HG03139 (cell line): ENCODE data around the gene COG5.

ENCODE experiments used
- ATAC-seq: cut with Tn5 transposase; IDR thresholded peaks from one replicate; pipeline ENCODE4 v1.9.1; 2021; ENCODE audit not compliant: unreplicated experiment

Gene COG5

GRCh38 chr7:107506674-107507339, 56.9 kb downstream of the COG5 start:
- no peak for ATAC-seq

GRCh38 chr7:107505997-107506673, 57.6 kb downstream of the COG5 start:
- ATAC-seq, result no peak

- ATAC-seq, result no peak
These were observed 58.4 kb downstream of the COG5 start for GRCh38 chr7:107505362-107505761.

GRCh38 chr7:107503687-107504086, 60.0 kb downstream of the COG5 start:
- no peak for ATAC-seq

- no peak for ATAC-seq
These were observed 60.9 kb downstream of the COG5 start for GRCh38 chr7:107502797-107503196.

GRCh38 chr7:107502154-107502553, 61.6 kb downstream of the COG5 start:
- ATAC-seq, result no peak

GRCh38 chr7:107501593-107501992, 62.1 kb downstream of the COG5 start:
- ATAC-seq, result no peak

GRCh38 chr7:107499731-107500130, 64.0 kb downstream of the COG5 start:
- no peak for ATAC-seq

- no peak for ATAC-seq
These were observed 68.2 kb downstream of the COG5 start for GRCh38 chr7:107495516-107495915.

GRCh38 chr7:107494884-107495283, 68.8 kb downstream of the COG5 start:
- no peak for ATAC-seq

GRCh38 chr7:107494315-107494751, 69.4 kb downstream of the COG5 start:
- no peak for ATAC-seq

GRCh38 chr7:107492875-107493274, 70.8 kb downstream of the COG5 start:
- ATAC-seq, result no peak

- ATAC-seq, result no peak
These were observed 77.7 kb downstream of the COG5 start for GRCh38 chr7:107486041-107486440.

- no peak for ATAC-seq
These were observed 81.1 kb downstream of the COG5 start for GRCh38 chr7:107482571-107482970.

- no peak for ATAC-seq
These were observed 82.8 kb downstream of the COG5 start for GRCh38 chr7:107480932-107481331.

GRCh38 chr7:107479303-107479702, 84.4 kb downstream of the COG5 start:
- ATAC-seq, result no peak

GRCh38 chr7:107474104-107474521, 89.6 kb downstream of the COG5 start:
- ATAC-seq, result no peak

- ATAC-seq, result no peak
These were observed 91.6 kb downstream of the COG5 start for GRCh38 chr7:107472116-107472515.

- no peak for ATAC-seq
These were observed 92.2 kb downstream of the COG5 start for GRCh38 chr7:107471292-107472070.

GRCh38 chr7:107469929-107470328, 93.8 kb downstream of the COG5 start, which contains the start of gene GPR22:
GPR22 (plus strand) TSS chr7:107470057; CDS start chr7:107474061, 4,004 bp downstream.
- no peak for ATAC-seq

- no peak for ATAC-seq
These were observed 94.9 kb downstream of the COG5 start for GRCh38 chr7:107468824-107469223.

- ATAC-seq, result no peak
These were observed 95.7 kb downstream of the COG5 start for GRCh38 chr7:107467972-107468371.
